H9 (cell line): ENCODE data around the gene NPHP4. TPM values are rescaled to one million over a fixed set of nuclear protein-coding genes. Genes with fewer than 3 reads are reported as not detected.
"Not testable (repeated sequence)": the region's sequence is repeated elsewhere in the genome, so short reads cannot be mapped to it uniquely, and the experiment has no call there.

ENCODE experiments used
- DNase-seq: peaks from one replicate; pipeline ENCODE4 v3.0.0-alpha.2; 2017
- H2AFZ ChIP-seq: one replicate; pipeline ENCODE4 v1.6.1; 2013; ENCODE audit warnings: mild to moderate bottlenecking, low read length, control low read depth, moderate library complexity
- H2AK5ac ChIP-seq: 2 replicates; pipeline ENCODE4 v1.6.1; 2013; ENCODE audit warnings: low read length, control low read depth, mixed read lengths; ENCODE audit not compliant: insufficient read length
- H2BK120ac ChIP-seq: one replicate; pipeline ENCODE4 v1.6.1; 2013; ENCODE audit warnings: low read depth, mild to moderate bottlenecking, low read length, control low read depth, inconsistent platforms; ENCODE audit not compliant: poor library complexity, severe bottlenecking
- H2BK12ac ChIP-seq: 2 replicates; pipeline ENCODE4 v1.6.1; 2013; ENCODE audit warnings: low read length, control low read depth, mixed read lengths, low read depth; ENCODE audit not compliant: insufficient read length
- H2BK15ac ChIP-seq: 2 replicates; pipeline ENCODE4 v1.6.1; 2013; ENCODE audit warnings: low read depth, low read length, control low read depth
- H2BK20ac ChIP-seq: one replicate; pipeline ENCODE4 v1.6.1; 2013; ENCODE audit warnings: low read depth, mild to moderate bottlenecking, low read length, control low read depth, inconsistent platforms; ENCODE audit not compliant: poor library complexity, severe bottlenecking
- H2BK5ac ChIP-seq: 2 replicates; pipeline ENCODE4 v1.6.1; 2013; ENCODE audit warnings: low read length, control low read depth, mixed read lengths; ENCODE audit not compliant: insufficient read length
- H3K14ac ChIP-seq: 2 replicates; pipeline ENCODE4 v1.6.1; 2013; ENCODE audit warnings: low read length, control low read depth; ENCODE audit not compliant: insufficient read depth
- H3K18ac ChIP-seq: 2 replicates; pipeline ENCODE4 v1.6.1; 2013; ENCODE audit warnings: low read depth, mild to moderate bottlenecking, mixed read lengths, low read length, control low read depth; ENCODE audit not compliant: insufficient read length
- H3K23ac ChIP-seq: 2 replicates; pipeline ENCODE4 v1.6.1; 2013; ENCODE audit warnings: low read length, control low read depth, mixed read lengths, low read depth; ENCODE audit not compliant: insufficient read length
- H3K23me2 ChIP-seq: 2 replicates; pipeline ENCODE4 v1.6.1; 2013; ENCODE audit warnings: low read depth, mild to moderate bottlenecking, mixed read lengths, low read length, control low read depth; ENCODE audit not compliant: insufficient read length, poor library complexity, severe bottlenecking
- H3K27ac ChIP-seq: 2 replicates; pipeline ENCODE4 v1.5.1; 2013; ENCODE audit warnings: low read length, control low read depth, mixed read lengths, low read depth; ENCODE audit not compliant: insufficient read length
- H3K27me3 ChIP-seq: 2 replicates; pipeline ENCODE4 v1.6.1; 2013; ENCODE audit warnings: low read length, control low read depth, inconsistent platforms; ENCODE audit not compliant: insufficient read depth
- H3K4ac ChIP-seq: 2 replicates; pipeline ENCODE4 v1.6.1; 2013; ENCODE audit warnings: low read depth, mild to moderate bottlenecking, control low read depth, inconsistent platforms, low read length, moderate library complexity
- H3K4me1 ChIP-seq: 2 replicates; pipeline ENCODE4 v1.6.1; 2013; ENCODE audit warnings: low read length, control low read depth, inconsistent platforms; ENCODE audit not compliant: insufficient read depth
- H3K4me2 ChIP-seq: 2 replicates; pipeline ENCODE4 v1.6.1; 2013; ENCODE audit warnings: low read length, control low read depth, mixed read lengths; ENCODE audit not compliant: insufficient read length, insufficient read depth
- H3K56ac ChIP-seq: 2 replicates; pipeline ENCODE4 v1.6.1; 2013; ENCODE audit warnings: low read depth, mild to moderate bottlenecking, mixed read lengths, low read length, control low read depth; ENCODE audit not compliant: insufficient read length
- H3K79me1 ChIP-seq: 2 replicates; pipeline ENCODE4 v1.6.1; 2013; ENCODE audit warnings: low read depth, mild to moderate bottlenecking, moderate library complexity, low read length, control low read depth, inconsistent platforms; ENCODE audit not compliant: insufficient read depth, poor library complexity, severe bottlenecking
- H3K79me2 ChIP-seq: 2 replicates; pipeline ENCODE4 v1.6.1; 2013; ENCODE audit warnings: low read length, control low read depth, inconsistent platforms; ENCODE audit not compliant: insufficient read depth
- H3K9ac ChIP-seq: 2 replicates; pipeline ENCODE4 v1.6.1; 2013; ENCODE audit warnings: low read length, control low read depth, mixed read lengths; ENCODE audit not compliant: insufficient read length; ENCODE audit errors: extremely low read depth
- H3K9me3 ChIP-seq: one replicate; pipeline ENCODE4 v1.6.1; 2013; ENCODE audit warnings: low read depth, low read length, inconsistent platforms; ENCODE audit not compliant: control insufficient read depth
- H3T11ph ChIP-seq: one replicate; pipeline ENCODE4 v1.6.1; 2013; ENCODE audit warnings: mild to moderate bottlenecking, low read length, control low read depth, inconsistent platforms
- H4K20me1 ChIP-seq: one replicate; pipeline ENCODE4 v1.6.1; 2013; ENCODE audit not compliant: control insufficient read depth, insufficient read length, insufficient read depth
- H4K5ac ChIP-seq: 2 replicates; pipeline ENCODE4 v1.6.1; 2013; ENCODE audit warnings: low read depth, mild to moderate bottlenecking, mixed read lengths, low read length, control low read depth; ENCODE audit not compliant: insufficient read length
- H4K8ac ChIP-seq: replicated peaks from 2 replicates; pipeline ENCODE4 v1.6.1; 2013; ENCODE audit warnings: low read length, control low read depth, mixed read lengths, low read depth; ENCODE audit not compliant: insufficient read length
- H4K91ac ChIP-seq: 2 replicates; pipeline ENCODE4 v1.6.1; 2013; ENCODE audit warnings: low read depth, mild to moderate bottlenecking, moderate library complexity, mixed read lengths, low read length, control low read depth; ENCODE audit not compliant: insufficient read length
- H3K27ac Mint-ChIP-seq, 3 experiments: 2 replicates in 2 of 3; 3 replicates in 1 of 3; pipeline ENCODE4 v1.8.0; 2020 to 2021; ENCODE audit warnings: mixed read lengths in 3 of 3, mild to moderate bottlenecking in 1 of 3, moderate library complexity in 1 of 3
- H3K27me3 Mint-ChIP-seq: 2 replicates; pipeline ENCODE4 v1.8.0; 2021; ENCODE audit warnings: low read depth, mild to moderate bottlenecking, moderate library complexity, mixed read lengths
- H3K36me3 Mint-ChIP-seq, 3 experiments: 2 replicates in 2 of 3; 3 replicates in 1 of 3; pipeline ENCODE4 v1.8.0; 2020 to 2021; ENCODE audit warnings: low read depth in 3 of 3, mixed read lengths in 3 of 3; ENCODE audit not compliant: insufficient read depth in 1 of 3
- H3K4me1 Mint-ChIP-seq, 2 experiments: 2 replicates each; pipeline ENCODE4 v1.8.0; 2020; ENCODE audit warnings: mixed read lengths in 2 of 2
- H3K4me3 Mint-ChIP-seq, 2 experiments: 2 replicates in 1 of 2; 3 replicates in 1 of 2; pipeline ENCODE4 v1.8.0; 2020 to 2021; ENCODE audit warnings: mild to moderate bottlenecking in 2 of 2, mixed read lengths in 2 of 2, moderate library complexity in 1 of 2
- H3K9me3 Mint-ChIP-seq, 2 experiments: 2 replicates in 1 of 2; 3 replicates in 1 of 2; pipeline ENCODE4 v1.8.0; 2020; ENCODE audit warnings: mild to moderate bottlenecking in 2 of 2, mixed read lengths in 2 of 2, moderate library complexity in 1 of 2
- CTCF ChIP-seq: fragments of 200-600 bp; sonication (generic); conservative IDR thresholded peaks from 3 replicates; pipeline ENCODE4 v1.8.0; 2021; ENCODE audit warnings: antibody characterized with exemption, mild to moderate bottlenecking
- WGBS: extraction: QIAGEN DNeasy Blood & Tissue Kit; methylation state at CpG from one replicate; pipeline ENCODE4 v1.1.7; 2013; ENCODE audit warnings: missing lambda C conversion rate, low lambda C conversion rate, mixed read lengths; ENCODE audit not compliant: insufficient read length; ENCODE audit errors: extremely low coverage; 5-methylcytosine and 5-hydroxymethylcytosine counted together
- total RNA-seq: library from RNA; stranded (reverse); gene quantifications from 2 replicates; pipeline ENCODE4 v1.2.1, GENCODE V29; 2021

Gene NPHP4
- total RNA-seq, 1 experiment from 2014 or later = 17.6 TPM

- H3K56ac ChIP-seq = no peak overlapping the region
- H3T11ph ChIP-seq = no peak overlapping the region
- no peaks in the 10 kb centered on the region for H3K79me1 ChIP-seq
- H3K4ac ChIP-seq = no peak overlapping the region
- no peak for DNase-seq
- no peak overlapping the region for H4K8ac ChIP-seq
- no peaks in the 10 kb centered on the region for H3K4me1 Mint-ChIP-seq
- H3K23me2 ChIP-seq = no peaks in the 10 kb centered on the region
- H2BK120ac ChIP-seq = no peak overlapping the region
- H3K9me3 ChIP-seq = no peaks in the 10 kb centered on the region
- H2BK12ac ChIP-seq = no peak overlapping the region
- H2AFZ ChIP-seq = no peak overlapping the region
- WGBS = no CpG with 5 or more reads among the region's 15 CpGs
- H4K20me1 ChIP-seq = no peaks in the 10 kb centered on the region
- no peaks in the 10 kb centered on the region for H3K9me3 Mint-ChIP-seq
- no peak overlapping the region for H4K5ac ChIP-seq
- H3K9ac ChIP-seq = no peak overlapping the region
- TF ChIP-seq CTCF = no peak
- H3K14ac ChIP-seq = no peak overlapping the region
- no peak overlapping the region for H4K91ac ChIP-seq
- no peaks in the 10 kb centered on the region for H3K4me1 ChIP-seq
- H3K4me2 ChIP-seq = no peak overlapping the region
- peaks cover 11% of the 10 kb centered on the region for H3K27me3 Mint-ChIP-seq
- no peaks in the 10 kb centered on the region for H3K79me2 ChIP-seq
- H3K23ac ChIP-seq = no peak overlapping the region
- peak overlapping the region in 1 of 3 experiments; percentile 39; a peak in 1 of 7 replicates for H3K27ac Mint-ChIP-seq
- no peak overlapping the region for H3K27ac ChIP-seq
- no peak overlapping the region for H2BK15ac ChIP-seq
- H3K27me3 ChIP-seq = no peaks in the 10 kb centered on the region
- H3K18ac ChIP-seq = no peak overlapping the region
- H3K36me3 Mint-ChIP-seq = no peaks in the 10 kb centered on the region
- no peak overlapping the region for H2BK5ac ChIP-seq
- no peak overlapping the region for H2AK5ac ChIP-seq
- no peak overlapping the region for H2BK20ac ChIP-seq
- H3K4me3 Mint-ChIP-seq = no peak overlapping the region
These were observed 27.1 kb upstream of the NPHP4 start for GRCh38 chr1:6019166-6019845.

GRCh38 chr1:6017654-6018053 lies 25.4 kb upstream of the NPHP4 start:
- H3K4me2 ChIP-seq, H3K79me2 ChIP-seq, H2AFZ ChIP-seq, H3K27ac ChIP-seq, H2BK5ac ChIP-seq, H3K36me3 Mint-ChIP-seq, H3K27me3 Mint-ChIP-seq, H3K4me1 Mint-ChIP-seq, H2BK20ac ChIP-seq, H4K8ac ChIP-seq, H4K5ac ChIP-seq, H3K4me3 Mint-ChIP-seq, H3K27me3 ChIP-seq, H4K20me1 ChIP-seq, H3K9ac ChIP-seq, H3K9me3 ChIP-seq, H3K4ac ChIP-seq, DNase-seq, H3K23ac ChIP-seq, H2BK12ac ChIP-seq, H2AK5ac ChIP-seq, H3K18ac ChIP-seq, H3K79me1 ChIP-seq, H2BK120ac ChIP-seq, H3K27ac Mint-ChIP-seq, H3K4me1 ChIP-seq, H3K56ac ChIP-seq, H4K91ac ChIP-seq, H3K23me2 ChIP-seq, H3T11ph ChIP-seq, H3K9me3 Mint-ChIP-seq, H2BK15ac ChIP-seq, H3K14ac ChIP-seq: not testable (repeated sequence)
- WGBS = no CpG with 5 or more reads among the region's 7 CpGs
